Measurements from ENCODE around the gene ANXA6.

The ANXA6 gene

DNA sequence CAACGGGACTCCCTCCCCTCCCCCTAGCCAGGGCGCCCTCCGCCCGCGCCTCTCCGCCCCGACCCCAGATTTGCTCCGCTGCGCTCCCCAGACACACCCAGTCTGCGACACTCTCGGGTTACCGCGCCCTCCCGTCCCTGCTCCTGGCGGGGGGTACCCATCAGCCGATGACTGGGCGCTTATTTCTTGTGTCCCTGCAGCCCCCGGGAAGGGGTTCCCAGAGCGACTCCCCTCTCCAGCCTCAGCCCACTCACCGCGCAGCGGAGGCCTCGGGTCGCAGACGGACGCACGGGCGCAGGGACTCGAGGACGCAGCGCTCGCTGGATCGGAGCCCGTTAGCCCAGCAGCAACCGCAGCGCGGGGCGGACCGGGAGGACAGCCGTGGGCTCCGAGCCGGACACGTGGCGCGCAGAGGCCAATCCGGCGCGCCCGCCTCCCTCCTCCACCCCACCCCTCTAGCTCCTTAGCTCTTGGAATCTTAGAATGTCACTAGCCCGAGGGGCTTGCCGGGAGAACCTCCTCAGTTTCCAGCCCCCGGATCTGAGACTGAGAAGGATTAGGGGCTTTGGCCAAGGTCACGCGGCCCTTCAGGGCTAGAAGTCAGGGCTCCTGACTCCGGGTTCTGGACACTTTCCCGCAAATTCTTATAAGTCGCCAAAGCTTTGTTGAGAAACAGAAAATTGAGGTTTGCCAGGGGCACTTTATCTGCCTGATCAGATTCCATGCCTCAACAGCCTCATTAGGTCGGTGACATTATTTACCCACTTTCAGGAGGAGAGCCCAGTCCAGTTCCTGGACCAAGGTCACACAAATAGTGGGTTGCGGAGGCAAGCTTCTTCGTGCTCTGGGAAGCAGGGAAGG lies at the start of gene ANXA6:
ANXA6 (minus strand) TSS at position 354 of the 861 bp plus-strand sequence. CDS start 9,878 bp downstream, outside the sequence.
- Histone ChIP-seq H3K4me3 (peak within 1 kb of the TSS; percentile 82), H3K27ac (peak within 1 kb of the TSS; percentile 76 to 91)
- TF ChIP-seq CTCF (IDR thresholded peaks at IDR 0.05), result no peak
- peak; percentile 90 for DNase-seq (ENCODE audit: low spot score)

GRCh38 chr5:151205411-151205810 lies 47.8 kb upstream of the ANXA6 start:
- DNase-seq (ENCODE audit: low spot score), result no peak
- H3K27ac ChIP-seq, result no peak overlapping the region
- H3K4me3 ChIP-seq, result no peak overlapping the region
- no peak for TF ChIP-seq CTCF (IDR thresholded peaks at IDR 0.05)

DNA sequence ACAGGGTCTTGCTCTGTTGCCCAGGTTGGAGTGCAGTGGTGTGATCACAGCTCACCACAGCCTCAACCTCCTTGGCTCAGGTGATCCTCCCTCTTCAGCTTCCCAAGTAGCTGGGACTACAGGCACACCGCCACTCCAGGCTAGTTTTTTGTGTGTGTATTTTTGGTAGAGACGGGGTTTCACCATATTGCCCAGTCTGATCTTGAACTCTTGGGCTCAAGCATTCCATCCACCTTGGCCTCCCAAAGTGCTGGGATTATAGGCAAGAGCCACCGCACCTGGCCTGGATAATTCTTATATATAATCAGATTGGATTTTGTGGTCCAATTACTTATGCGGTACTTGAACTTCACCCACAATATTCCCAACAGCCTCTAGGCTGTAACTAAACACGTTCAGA lies 46.5 kb upstream of the ANXA6 start:
- H3K4me3 ChIP-seq, result no peak overlapping the region
- TF ChIP-seq CTCF (IDR thresholded peaks at IDR 0.05), result no peak
- H3K27ac ChIP-seq, result no peak overlapping the region
- DNase-seq (ENCODE audit: low spot score), result no peak

- H3K27ac ChIP-seq, result no peak overlapping the region
- H3K4me3 ChIP-seq, result no peak overlapping the region
- no peak for DNase-seq (ENCODE audit: low spot score)
- no peak for TF ChIP-seq CTCF (IDR thresholded peaks at IDR 0.05)
Observed at GRCh38 chr5:151202381-151203139, 45.0 kb upstream of the ANXA6 start.

GRCh38 chr5:151200913-151201595 lies 43.5 kb upstream of the ANXA6 start:
- no peak for TF ChIP-seq CTCF (IDR thresholded peaks at IDR 0.05)
- peak; percentile 17 for DNase-seq (ENCODE audit: low spot score)
- Histone ChIP-seq H3K4me3 (no peak overlapping the region), H3K27ac (no peak overlapping the region)

DNA sequence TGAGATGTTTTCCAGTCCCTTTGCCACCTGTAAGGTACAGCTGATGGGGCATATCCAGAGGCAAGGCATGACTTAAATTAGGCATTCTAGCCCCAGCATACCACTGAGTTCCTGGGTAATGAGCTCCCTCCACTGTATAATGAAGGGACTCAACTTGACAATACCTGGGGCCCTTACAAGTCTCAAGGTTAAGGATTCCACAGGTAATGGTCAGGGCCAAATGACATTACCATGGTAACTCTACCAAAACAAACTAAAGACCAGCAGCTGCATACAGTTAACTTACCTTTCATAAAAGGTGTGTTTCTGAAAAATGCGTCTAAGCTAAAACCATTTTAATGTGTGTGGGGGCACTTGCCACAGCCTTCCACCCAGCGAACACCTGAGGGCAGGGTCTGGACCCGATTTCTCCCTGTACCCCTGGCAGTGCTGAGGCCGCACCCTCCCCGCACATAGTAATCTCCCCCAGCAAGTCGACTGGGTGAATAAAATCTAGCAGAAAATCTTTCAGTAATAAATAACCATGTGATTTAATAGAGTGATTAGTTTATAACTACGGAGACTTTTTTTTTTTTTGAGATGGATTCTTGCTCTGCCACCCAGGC lies 42.1 kb upstream of the ANXA6 start:
- Histone ChIP-seq H3K27ac (no peak overlapping the region), H3K4me3 (no peak overlapping the region)
- peak; percentile 12 for DNase-seq (ENCODE audit: low spot score)
- TF ChIP-seq CTCF (IDR thresholded peaks at IDR 0.05), result no peak

Data from coronary artery (tissue), 2 donors.